Fibroblast of skin of abdomen (primary cell): ENCODE measurements around the gene PIP5K1C.
"Not testable (repeated sequence)": the region's sequence is repeated elsewhere in the genome, so short reads cannot be mapped to it uniquely, and the experiment has no call there.

Source experiments
- DNase-seq: peaks from one replicate; pipeline ENCODE4 v3.0.0-alpha.2; 2013

PIP5K1C gene

GRCh38 chr19:3585301-3586126 is 114.8 kb downstream of the PIP5K1C start, which contains the start of gene GIPC3:
GIPC3 (plus strand) TSS chr19:3585478; CDS start chr19:3585598, 120 bp downstream.
- no peak for DNase-seq

GRCh38 chr19:3584036-3584802 is 116.0 kb downstream of the PIP5K1C start:
- not testable (repeated sequence) for DNase-seq

GRCh38 chr19:3581792-3582191 is 118.5 kb downstream of the PIP5K1C start:
- not testable (repeated sequence) for DNase-seq
